GM18868 (cell line): ENCODE measurements around the gene DEPDC1B.
"Not testable (repeated sequence)": the region's sequence is repeated elsewhere in the genome, so short reads cannot be mapped to it uniquely, and the experiment has no call there.

Source experiments
- ATAC-seq: cut with Tn5 transposase; IDR thresholded peaks from one replicate; pipeline ENCODE4 v1.9.1; 2021; ENCODE audit warnings: mild to moderate bottlenecking, moderate library complexity; ENCODE audit not compliant: unreplicated experiment

The DEPDC1B gene

GRCh38 chr5:60699288-60699608 lies 718 bp downstream of the DEPDC1B start:
- ATAC-seq, result no peak

- ATAC-seq, result no peak
Measured at GRCh38 chr5:60698336-60698735, 1.6 kb downstream of the DEPDC1B start.

GRCh38 chr5:60690326-60690725 lies 9.6 kb downstream of the DEPDC1B start:
- ATAC-seq, result no peak

- ATAC-seq, result no peak
Measured at GRCh38 chr5:60688980-60689379, 11.0 kb downstream of the DEPDC1B start.

DNA sequence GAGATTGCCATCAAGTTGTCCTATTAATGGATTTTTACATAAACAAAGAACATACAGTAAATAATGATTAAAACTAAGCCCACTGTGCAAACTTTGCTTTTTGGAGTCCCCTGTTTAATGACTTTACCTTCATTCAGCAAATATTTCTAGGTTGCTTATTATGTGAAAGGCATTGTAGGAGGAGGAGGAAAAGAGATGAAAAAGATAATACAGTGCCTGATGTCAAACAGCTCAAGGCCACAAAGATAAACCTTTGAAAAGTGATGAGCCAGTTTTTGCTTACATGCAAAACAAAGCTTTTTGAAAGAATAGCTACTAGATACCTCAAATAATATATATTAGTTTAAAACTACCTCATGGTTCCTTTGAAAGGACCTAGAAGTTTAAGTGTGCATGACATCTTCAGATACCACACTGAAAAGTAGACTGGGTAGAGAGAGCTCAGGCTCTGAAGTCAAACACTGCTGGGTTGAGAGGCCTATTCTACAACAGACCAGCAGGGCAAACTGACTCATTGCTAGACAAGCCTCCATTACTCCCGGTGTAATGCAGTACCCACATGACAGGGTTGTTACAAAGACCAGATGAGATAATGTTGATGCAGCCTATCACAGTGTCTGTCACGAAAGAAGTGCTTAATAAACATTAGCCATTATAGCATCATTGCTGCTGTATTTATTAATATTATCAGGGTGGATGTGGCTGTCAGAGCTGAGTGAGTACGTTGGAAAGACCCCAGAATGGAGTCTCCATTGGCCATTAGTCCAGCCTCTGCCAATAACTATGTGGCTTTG lies 11.8 kb downstream of the DEPDC1B start:
- ATAC-seq, result peak; percentile 99

GRCh38 chr5:60686157-60686556 lies 13.8 kb downstream of the DEPDC1B start:
- no peak for ATAC-seq

DNA sequence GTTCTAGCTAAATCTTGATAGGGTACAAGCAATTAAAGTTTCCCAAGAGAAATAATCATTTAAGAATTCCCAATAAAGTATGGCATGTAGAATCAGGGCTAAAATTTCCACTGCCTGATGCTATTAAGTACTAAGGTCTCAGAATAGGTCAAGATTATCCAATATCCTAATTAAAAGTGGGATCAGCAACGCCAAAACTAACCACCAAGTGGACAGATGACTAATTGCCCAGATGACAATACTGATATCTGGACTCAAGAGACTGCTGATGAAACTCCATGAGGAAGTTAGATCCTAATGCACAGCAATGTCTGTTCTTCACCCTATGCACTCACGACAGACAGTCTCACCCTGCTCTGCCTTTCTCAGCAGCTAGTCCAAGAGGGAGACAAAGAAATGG lies 14.3 kb downstream of the DEPDC1B start:
- no peak for ATAC-seq

GRCh38 chr5:60685028-60685427 lies 14.9 kb downstream of the DEPDC1B start:
- ATAC-seq, result no peak

DNA sequence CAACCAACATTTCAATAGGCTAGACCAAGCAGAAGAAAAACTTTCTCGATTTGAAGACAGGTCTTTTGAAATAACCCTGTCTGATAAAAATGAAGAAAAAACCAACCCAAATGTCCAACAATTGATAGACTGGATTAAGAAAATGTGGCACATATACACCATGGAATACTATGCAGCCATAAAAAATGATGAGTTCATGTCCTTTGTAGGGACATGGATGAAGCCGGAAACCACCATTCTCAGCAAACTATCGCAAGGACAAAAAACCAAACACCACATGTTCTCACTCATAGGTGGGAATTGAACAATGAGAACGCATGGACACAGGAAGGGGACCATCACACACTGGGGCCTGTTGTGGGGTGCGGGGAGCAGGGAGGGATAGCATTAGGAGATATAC lies 18.0 kb downstream of the DEPDC1B start:
- ATAC-seq, result not testable (repeated sequence)

DNA sequence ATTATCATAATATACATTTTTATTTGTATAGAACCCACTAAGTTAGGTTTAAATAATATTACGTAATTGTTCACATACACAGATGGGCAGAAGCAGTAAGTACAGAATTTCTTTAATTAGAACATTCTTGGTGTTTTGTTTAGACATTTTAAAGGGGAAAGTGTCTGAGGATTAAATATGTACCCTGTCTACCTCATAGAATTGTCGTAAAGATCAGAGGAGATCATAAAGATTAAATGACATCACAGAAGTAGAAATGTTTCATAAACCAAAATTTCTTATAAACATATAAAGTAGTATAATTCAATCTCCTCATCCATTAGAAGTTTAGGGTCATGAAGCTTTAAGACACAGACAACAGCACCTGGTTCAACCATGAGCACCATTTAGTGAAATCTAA lies 20.1 kb downstream of the DEPDC1B start:
- no peak for ATAC-seq

- peak; percentile 63 for ATAC-seq
Measured at GRCh38 chr5:60677850-60678664, 21.9 kb downstream of the DEPDC1B start.

GRCh38 chr5:60675286-60675685 lies 24.7 kb downstream of the DEPDC1B start:
- ATAC-seq, result no peak

DNA sequence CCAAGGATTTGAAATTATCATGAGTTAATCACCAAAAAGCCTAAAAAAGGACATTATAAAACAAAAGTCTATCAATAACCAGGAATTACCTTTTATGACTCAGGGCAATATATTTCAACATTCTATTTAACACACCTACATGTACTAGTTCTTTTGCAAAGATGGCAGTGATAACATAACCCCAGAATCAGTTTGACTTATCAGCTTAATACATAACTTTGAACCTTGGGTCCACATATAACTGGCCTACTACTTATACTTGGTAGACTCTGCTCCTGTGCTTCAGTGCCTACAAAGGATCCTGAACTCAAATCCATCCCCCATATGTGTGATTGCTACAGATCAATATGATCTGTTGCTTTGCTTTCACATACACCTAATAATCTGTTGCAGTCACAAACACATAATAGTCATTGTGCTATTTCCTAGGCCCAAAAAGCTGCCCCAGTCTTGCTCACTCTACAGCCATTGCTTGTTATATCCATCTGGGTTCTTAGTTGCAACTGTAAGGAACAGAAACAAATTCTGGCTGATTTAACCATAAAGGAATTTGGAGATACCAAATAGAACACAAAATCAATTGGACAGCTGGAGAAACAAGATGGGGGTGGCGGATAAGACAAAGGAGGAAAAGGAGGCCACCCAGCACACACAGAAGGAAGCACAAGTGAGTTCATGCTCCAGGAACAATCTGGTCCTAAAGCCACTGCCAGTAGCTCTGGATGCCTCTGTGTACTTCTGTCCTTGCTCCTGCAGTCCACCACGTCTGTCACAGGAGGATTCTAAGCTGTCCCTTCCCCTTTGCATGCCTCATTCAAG lies 25.5 kb downstream of the DEPDC1B start:
- no peak for ATAC-seq

DNA sequence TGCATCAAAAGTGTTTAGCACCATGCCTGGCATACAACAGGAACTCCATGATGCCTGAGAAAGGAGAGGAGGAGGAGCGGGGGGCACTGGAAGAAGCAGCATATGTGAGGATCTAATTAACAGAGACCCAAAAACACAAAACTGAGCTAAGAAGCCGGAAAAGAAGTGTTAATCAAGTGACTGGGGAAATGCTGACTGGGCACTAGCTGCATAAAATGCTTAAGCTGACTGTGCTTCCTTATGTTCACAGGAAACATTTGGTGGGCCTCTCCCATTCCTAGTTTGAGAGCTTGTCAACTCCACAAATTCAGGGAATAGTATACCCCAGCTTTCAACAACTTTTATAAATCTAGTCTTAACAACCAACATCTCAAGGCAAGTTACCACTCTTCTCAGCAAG lies 26.6 kb downstream of the DEPDC1B start:
- no peak for ATAC-seq

DNA sequence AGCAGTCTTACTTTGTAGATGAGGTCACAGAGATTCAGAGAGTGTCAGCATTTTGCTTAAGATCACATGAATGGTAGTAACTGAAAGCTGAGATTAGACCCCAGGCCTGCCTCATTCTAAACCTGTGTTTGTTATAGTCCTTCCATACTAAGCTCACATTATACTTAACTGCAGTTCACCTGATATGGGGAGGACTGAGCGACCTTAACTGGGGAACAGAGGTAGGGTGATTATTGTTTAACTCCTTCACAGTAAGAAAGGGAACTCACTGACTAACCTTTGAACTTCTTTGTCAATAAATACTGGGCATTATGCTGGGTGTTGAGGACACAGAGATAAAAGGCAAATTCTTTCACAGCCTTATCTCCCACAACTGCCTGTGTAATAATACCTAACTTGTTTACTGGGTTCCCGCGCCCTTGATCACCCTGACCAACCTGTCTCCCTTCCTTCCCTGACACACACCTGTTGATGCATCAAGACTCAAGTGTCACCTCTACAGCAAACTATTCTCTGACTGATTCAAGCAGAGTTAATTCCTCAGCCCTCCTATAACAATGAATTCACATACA lies 27.2 kb downstream of the DEPDC1B start:
- ATAC-seq, result no peak

- ATAC-seq, result no peak
Measured at GRCh38 chr5:60671899-60672692, 27.9 kb downstream of the DEPDC1B start.

DNA sequence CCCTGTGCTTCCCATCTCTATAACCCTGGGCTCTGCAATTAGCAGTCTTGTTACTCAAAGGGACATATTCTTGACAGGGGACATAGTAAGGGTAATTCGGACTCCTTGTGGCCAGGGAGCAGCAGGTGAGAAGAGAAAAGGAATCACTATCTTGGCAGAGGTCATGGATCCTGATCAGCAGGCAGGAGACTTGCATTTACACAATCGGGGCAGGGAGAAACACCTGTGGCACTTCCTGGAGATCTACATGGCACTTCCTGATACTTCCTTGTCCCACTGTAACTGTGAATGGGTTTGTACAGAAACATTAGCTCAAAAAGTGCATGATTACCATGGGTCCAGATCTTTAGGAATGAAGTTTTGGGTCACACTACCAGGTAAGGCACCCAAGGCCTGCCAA lies 29.2 kb downstream of the DEPDC1B start:
- ATAC-seq, result no peak

DNA sequence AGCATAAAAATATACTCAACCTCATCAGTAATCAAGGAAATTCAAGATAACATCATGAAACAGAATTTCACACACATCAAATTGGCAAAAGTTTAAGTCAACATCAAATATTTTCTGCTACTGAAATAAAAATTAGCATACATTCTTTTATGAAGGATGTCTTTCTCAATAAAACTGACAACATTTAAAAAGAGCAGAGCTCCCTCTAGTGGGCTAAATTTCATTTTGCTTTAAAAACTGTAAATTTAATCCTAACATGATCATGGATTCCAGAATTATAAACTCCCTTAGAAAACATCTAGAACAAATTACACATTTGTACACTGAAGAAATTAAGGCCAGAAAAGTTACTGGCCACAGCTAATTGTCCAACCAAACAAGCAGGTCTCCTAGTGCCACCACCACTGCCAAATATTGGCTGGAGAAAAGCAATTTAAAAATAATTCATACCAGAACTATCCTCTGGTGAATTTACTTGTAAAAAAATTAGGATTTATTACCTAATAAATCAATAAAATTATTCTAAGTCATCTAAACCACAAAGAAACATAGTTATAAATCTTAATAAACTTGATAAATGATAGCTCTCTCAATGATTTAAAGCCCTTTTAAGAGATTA lies 31.2 kb downstream of the DEPDC1B start:
- ATAC-seq, result no peak

DNA sequence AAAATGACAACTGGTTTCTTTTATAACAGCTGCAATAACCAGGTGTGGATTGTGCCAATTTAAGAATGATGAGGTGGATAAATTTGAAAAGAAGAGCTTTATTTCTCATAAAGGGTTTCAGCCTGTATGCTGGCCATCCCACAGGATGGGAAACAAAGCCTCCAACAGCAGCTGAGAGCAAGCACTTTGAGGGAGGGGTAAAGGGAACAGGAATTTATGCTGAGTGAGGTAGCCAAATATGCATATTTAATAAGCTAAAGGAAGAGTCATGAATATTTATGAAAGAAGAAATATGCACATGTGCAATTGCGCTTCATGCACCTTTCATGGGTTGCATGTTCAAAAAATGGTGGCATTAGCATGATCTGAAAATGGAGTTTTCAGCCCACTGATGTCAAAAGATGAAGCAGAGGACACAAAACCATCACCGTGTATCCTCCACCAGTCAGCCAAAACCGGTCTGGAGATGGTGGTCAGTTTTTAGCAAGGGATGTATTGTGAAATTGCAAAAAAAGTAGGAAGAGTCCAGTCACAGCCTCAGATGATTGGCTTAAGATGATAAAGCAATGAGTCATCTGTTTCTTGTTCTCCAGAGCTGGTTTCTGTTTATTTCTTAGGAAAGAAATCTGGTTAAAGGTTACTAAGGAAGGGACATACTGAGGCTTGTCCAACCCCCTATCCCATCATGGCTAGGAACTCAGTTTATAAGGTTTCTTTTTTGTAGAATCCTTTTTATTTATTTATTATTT lies 47.9 kb downstream of the DEPDC1B start:
- ATAC-seq, result no peak
